GM23248 (cell line): ENCODE results near the gene LSP1. TPM values are rescaled to one million over a fixed set of nuclear protein-coding genes. Genes with fewer than 3 reads are reported as not detected.
A peak's percentile ranks its signal among the peaks of the same experiment; 100 is the strongest.

Source experiments
- DNase-seq: peaks from one replicate; pipeline ENCODE4 v3.0.0-alpha.2; 2015
- H2AFZ ChIP-seq: fragments of 200-600 bp; sonication (generic); 2 replicates; pipeline ENCODE4 v1.6.1; 2016; ENCODE audit warnings: antibody characterized with exemption
- H3F3A ChIP-seq: fragments of 200-600 bp; sonication (generic); 2 replicates; pipeline ENCODE4 v1.6.1; 2016; ENCODE audit warnings: mild to moderate bottlenecking, antibody characterized with exemption, mixed run types; ENCODE audit not compliant: insufficient read depth
- H3K27ac ChIP-seq: fragments of 200-600 bp; sonication (generic); 2 replicates; pipeline ENCODE4 v1.5.1; 2016; ENCODE audit warnings: mild to moderate bottlenecking
- H3K27me3 ChIP-seq: fragments of 200-600 bp; sonication (generic); replicated peaks from 2 replicates; pipeline ENCODE4 v1.6.1; 2016; ENCODE audit warnings: mild to moderate bottlenecking; ENCODE audit not compliant: insufficient read depth
- H3K36me3 ChIP-seq: fragments of 200-600 bp; sonication (generic); 2 replicates; pipeline ENCODE4 v1.6.1; 2016; ENCODE audit warnings: low read depth, mild to moderate bottlenecking
- H3K4me1 ChIP-seq: fragments of 200-600 bp; sonication (generic); 2 replicates; pipeline ENCODE4 v1.6.1; 2016; ENCODE audit warnings: mild to moderate bottlenecking; ENCODE audit not compliant: insufficient read depth
- H3K4me2 ChIP-seq: fragments of 200-600 bp; sonication (generic); one replicate; pipeline ENCODE4 v1.6.1; 2016; ENCODE audit warnings: mild to moderate bottlenecking; ENCODE audit not compliant: unreplicated experiment
- H3K4me3 ChIP-seq: fragments of 200-600 bp; sonication (generic); 2 replicates; pipeline ENCODE4 v1.5.1; 2016; ENCODE audit warnings: mild to moderate bottlenecking
- H3K79me2 ChIP-seq: fragments of 200-600 bp; sonication (generic); 2 replicates; pipeline ENCODE4 v1.6.1; 2016; ENCODE audit warnings: mild to moderate bottlenecking; ENCODE audit not compliant: insufficient read depth
- H3K9ac ChIP-seq: fragments of 200-600 bp; sonication (generic); 2 replicates; pipeline ENCODE4 v1.6.1; 2016; ENCODE audit warnings: mild to moderate bottlenecking
- H3K9me2 ChIP-seq: fragments of 200-600 bp; sonication (generic); 2 replicates; pipeline ENCODE4 v1.6.1; 2016; ENCODE audit warnings: mixed run types, mild to moderate bottlenecking, moderate library complexity; ENCODE audit not compliant: insufficient read depth
- H3K9me3 ChIP-seq: fragments of 200-600 bp; sonication (generic); one replicate; pipeline ENCODE4 v1.6.1; 2017; ENCODE audit warnings: low read depth
- H4K20me1 ChIP-seq: fragments of 200-600 bp; sonication (generic); 2 replicates; pipeline ENCODE4 v1.6.0; 2016; ENCODE audit not compliant: insufficient read depth
- EZH2 ChIP-seq: fragments of 200-600 bp; sonication (generic); IDR thresholded peaks from 2 replicates; pipeline ENCODE4 v1.6.1; 2018; ENCODE audit warnings: antibody characterized with exemption, mild to moderate bottlenecking; ENCODE audit not compliant: insufficient read depth, poor library complexity, severe bottlenecking
- EZH2phosphoT487 ChIP-seq: fragments of 200-600 bp; sonication (generic); IDR thresholded peaks from 2 replicates; pipeline ENCODE4 v1.6.1; 2018; ENCODE audit warnings: antibody characterized with exemption, moderate library complexity, mild to moderate bottlenecking, low read depth; ENCODE audit not compliant: insufficient read depth
- WGBS, 2 experiments: methylation state at CpG; one replicate each; pipeline ENCODE4 v1.1.6; 2015 to 2017; ENCODE audit warnings: low lambda C conversion rate in 2 of 2, low coverage in 1 of 2; ENCODE audit errors: missing lambda C conversion rate in 2 of 2; 5-methylcytosine and 5-hydroxymethylcytosine counted together
- in situ Hi-C: fragments of 300-500 bp; cut with MboI; formaldehyde crosslinking; loops from 2 replicates; pipeline ENCODE4 v1.15.0; 2020
- polyA plus RNA-seq: library from polyadenylated mRNA; unstranded; fragments of >200 nt; fragmentation: Nextera tagmentation; extraction: Ambion mirVana; gene quantifications from 2 replicates; pipeline ENCODE4 v1.2.1, GENCODE V29; 2016
- total RNA-seq: library from RNA; depleted of rRNA; stranded (reverse); fragments of >200 nt; shearing (Covaris generic); gene quantifications from 2 replicates; pipeline ENCODE4 v1.2.3, GENCODE V29; 2014

The LSP1 gene
- total and polyA plus RNA-seq, 2 experiments from 2014 or later: 0.36 TPM; not detected in 1

DNA sequence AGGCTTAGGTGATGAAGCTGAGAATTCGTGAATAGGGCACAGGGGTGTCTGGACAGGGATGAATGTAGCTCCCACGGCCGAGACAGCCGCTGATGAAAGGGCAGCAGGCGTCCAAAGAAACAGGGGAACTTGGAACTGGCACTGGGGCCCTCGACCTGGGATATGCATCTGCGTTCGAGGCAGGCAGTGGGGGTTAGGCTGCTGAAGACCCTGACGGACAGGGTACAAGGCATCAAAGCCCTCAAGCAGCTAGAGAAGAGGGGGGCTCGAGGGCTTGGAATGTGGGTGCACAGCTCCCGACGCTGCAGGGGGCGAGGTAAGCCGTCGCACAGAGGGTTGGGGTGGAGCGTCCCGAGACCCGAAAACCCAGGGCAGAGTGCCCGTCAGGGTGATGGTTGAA, 25.0 kb upstream of the LSP1 start:
- no peaks in the 10 kb centered on the region; the same call in 1 of the 2 replicates for H3K27me3 ChIP-seq
- WGBS, 2 experiments: 64 to 67% methylated on average over 16 to 19 of the region's 19 CpGs
- H3K4me1 ChIP-seq: peaks cover 27% of the 10 kb centered on the region
- no peaks in the 10 kb centered on the region for H3K9me2 ChIP-seq
- no peaks in the 10 kb centered on the region for H4K20me1 ChIP-seq
- no peak overlapping the region for H3K4me3 ChIP-seq
- H3K9ac ChIP-seq: no peak overlapping the region
- H3F3A ChIP-seq: no peaks in the 10 kb centered on the region
- no peak overlapping the region for H3K27ac ChIP-seq
- H3K9me3 ChIP-seq: no peaks in the 10 kb centered on the region
- no peaks in the 10 kb centered on the region for H3K79me2 ChIP-seq
- H2AFZ ChIP-seq: no peak overlapping the region
- no peak overlapping the region for H3K4me2 ChIP-seq
- no peak for DNase-seq
- in situ Hi-C loops: no loop called here
- no peaks in the 10 kb centered on the region for H3K36me3 ChIP-seq
- no peak for TF ChIP-seq EZH2
- TF ChIP-seq EZH2phosphoT487: no peak

DNA sequence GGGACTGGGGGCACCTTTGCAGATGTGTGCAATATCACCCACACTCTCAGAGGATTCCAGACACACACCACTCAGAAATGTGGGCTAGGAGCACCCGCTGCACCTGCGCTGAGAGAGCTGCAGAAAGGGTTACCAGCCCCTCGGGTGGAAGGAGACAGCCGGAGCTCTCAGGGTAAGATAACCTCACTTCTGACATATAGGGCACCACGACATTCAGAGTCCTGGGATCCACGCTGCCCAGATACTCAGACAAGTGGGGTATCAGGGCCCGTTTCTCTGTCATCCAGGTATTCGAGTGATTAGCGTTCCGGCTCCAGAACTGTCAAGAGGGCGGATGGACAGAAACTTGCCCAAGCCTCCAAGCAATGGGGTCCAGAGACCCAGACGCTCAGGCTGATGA, 24.3 kb upstream of the LSP1 start:
- no peaks in the 10 kb centered on the region for H4K20me1 ChIP-seq
- no peaks in the 10 kb centered on the region; the same call in 1 of the 2 replicates for H3K27me3 ChIP-seq
- H3K9me2 ChIP-seq: no peaks in the 10 kb centered on the region
- H3K79me2 ChIP-seq: no peaks in the 10 kb centered on the region
- no peak overlapping the region for H2AFZ ChIP-seq
- no peak for DNase-seq
- TF ChIP-seq EZH2: no peak
- no peak for TF ChIP-seq EZH2phosphoT487
- WGBS, 2 experiments: 66 to 67% methylated on average over 12 of the region's 12 CpGs
- in situ Hi-C loops: no loop called here
- no peak overlapping the region for H3K27ac ChIP-seq
- no peak overlapping the region for H3K4me3 ChIP-seq
- no peaks in the 10 kb centered on the region for H3K36me3 ChIP-seq
- no peak overlapping the region for H3K4me2 ChIP-seq
- no peaks in the 10 kb centered on the region for H3F3A ChIP-seq
- H3K4me1 ChIP-seq: peaks cover 27% of the 10 kb centered on the region
- H3K9me3 ChIP-seq: no peaks in the 10 kb centered on the region
- H3K9ac ChIP-seq: no peak overlapping the region

DNA sequence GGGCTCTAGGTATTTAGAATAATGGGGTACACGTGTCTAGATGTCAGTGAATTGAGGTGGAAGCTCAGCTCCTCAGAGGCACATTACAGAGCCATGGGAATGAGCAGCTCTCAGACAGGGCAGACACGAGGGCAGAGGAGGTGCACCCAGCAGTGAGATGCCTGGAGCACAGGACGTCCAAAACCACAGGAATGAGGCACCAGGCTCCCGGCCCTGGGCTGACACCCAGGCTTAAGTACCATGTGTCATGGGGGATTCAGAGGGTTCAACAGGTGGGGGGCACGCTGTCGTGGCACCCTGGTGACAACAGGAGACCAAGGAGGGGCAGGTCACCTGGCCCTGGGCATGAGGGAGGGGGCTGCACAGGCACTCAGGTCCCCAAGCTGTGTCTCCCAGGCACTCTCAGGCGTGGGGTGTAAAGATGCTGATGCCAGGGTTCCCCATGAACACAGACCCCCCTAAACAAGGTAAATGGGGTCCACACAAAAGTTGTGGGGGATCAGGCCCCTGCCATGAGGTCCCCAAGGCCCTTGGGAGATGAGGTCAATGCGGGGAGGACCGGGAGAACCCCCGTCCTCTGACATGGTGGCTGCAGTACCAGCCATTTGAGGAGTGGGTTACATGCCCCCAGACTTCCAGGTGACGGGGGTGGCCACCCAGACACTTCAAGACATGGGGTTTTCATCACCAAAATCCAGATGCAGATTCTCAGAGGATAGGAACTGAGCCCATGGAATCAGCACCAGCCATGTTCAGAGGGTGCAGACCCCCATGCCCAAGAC, 23.7 kb upstream of the LSP1 start:
- no peaks in the 10 kb centered on the region; the same call in 1 of the 2 replicates for H3K27me3 ChIP-seq
- in situ Hi-C loops: no loop called here
- no peaks in the 10 kb centered on the region for H3K36me3 ChIP-seq
- H3K9me3 ChIP-seq: no peaks in the 10 kb centered on the region
- H4K20me1 ChIP-seq: no peaks in the 10 kb centered on the region
- H3K4me2 ChIP-seq: no peak overlapping the region
- TF ChIP-seq EZH2phosphoT487: no peak
- TF ChIP-seq EZH2: no peak
- WGBS, 2 experiments: 45 to 51% methylated on average over 11 of the region's 11 CpGs
- H3K79me2 ChIP-seq: no peaks in the 10 kb centered on the region
- H3F3A ChIP-seq: no peaks in the 10 kb centered on the region
- peak; percentile 88 for DNase-seq
- no peak overlapping the region for H3K27ac ChIP-seq
- no peak overlapping the region for H3K4me3 ChIP-seq
- no peak overlapping the region for H3K9ac ChIP-seq
- H3K4me1 ChIP-seq: peaks cover 27% of the 10 kb centered on the region
- no peak overlapping the region for H2AFZ ChIP-seq
- H3K9me2 ChIP-seq: no peaks in the 10 kb centered on the region

DNA sequence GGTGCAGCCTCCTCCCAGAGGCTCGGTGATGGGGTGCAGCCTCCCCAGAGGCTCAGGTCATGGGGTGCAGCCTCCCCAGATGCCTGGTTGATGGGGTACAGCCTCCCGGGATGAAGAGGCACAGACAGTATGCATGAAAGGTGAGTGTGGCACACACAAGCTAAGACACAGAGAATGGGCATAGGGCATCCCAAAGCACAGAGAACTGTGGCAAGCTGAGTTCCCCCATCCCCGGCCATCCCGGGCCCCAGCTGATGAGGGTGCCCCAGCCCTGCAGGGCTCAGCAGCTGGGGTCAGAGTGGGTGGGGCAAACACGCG, 22.9 kb upstream of the LSP1 start:
- Histone ChIP-seq H3K27me3 (no peaks in the 10 kb centered on the region; the same call in 1 of the 2 replicates), H3K4me2 (no peak overlapping the region), H3K4me1 (peaks cover 27% of the 10 kb centered on the region), H4K20me1 (no peaks in the 10 kb centered on the region), H3K36me3 (no peaks in the 10 kb centered on the region), H3K4me3 (no peak overlapping the region), H3K9me3 (no peaks in the 10 kb centered on the region), H3K9me2 (no peaks in the 10 kb centered on the region), H3K27ac (no peak overlapping the region), H3K9ac (no peak overlapping the region), H2AFZ (no peak overlapping the region), H3K79me2 (no peaks in the 10 kb centered on the region), H3F3A (no peaks in the 10 kb centered on the region)
- DNase-seq: no peak
- WGBS, 2 experiments: 69% methylated on average over 6 of the region's 6 CpGs
- no peak for TF ChIP-seq EZH2
- no peak for TF ChIP-seq EZH2phosphoT487
- in situ Hi-C loops: no loop called here
